Spleen (tissue), 7 donors: ENCODE data around the gene VGLL4.

Experiments
- CTCF ChIP-seq, 11 experiments: fragments of 200-600 bp in 7 of 11; fragments of 450-650 bp in 4 of 11; sonication (generic) in 4 of 11; IDR thresholded peaks in 8 of 11; conservative IDR thresholded peaks in 3 of 11; 1 replicate in 7 of 11; 2 replicates in 4 of 11; pipeline versions ENCODE4 v1.4.0 to v1.8.0; 2016 to 2021; ENCODE audit warnings: antibody characterized with exemption in 11 of 11, inconsistent platforms in 4 of 11, mild to moderate bottlenecking in 1 of 11
- POLR2A ChIP-seq, 3 donors: fragments of 450-650 bp; IDR thresholded peaks; one replicate each; pipeline ENCODE4 v1.5.1; 2017; ENCODE audit warnings: antibody characterized with exemption in 3 of 3, mild to moderate bottlenecking in 1 of 3
- POLR2AphosphoS5 ChIP-seq, 3 donors: sonication (generic); formaldehyde crosslinking; IDR thresholded peaks; one replicate each; pipeline ENCODE4 v1.5.1; 2017; ENCODE audit warnings: antibody characterized with exemption in 3 of 3
- donor health status: DM: no; HTN: no; CAD: no; lungs with moderate emphysema.
- donor health status: DM: no; HTN: no; CAD: no.
- donor health status: DM: no; HTN: no; CAD: no.

- no peak for TF ChIP-seq CTCF (IDR thresholded peaks at IDR 0.05 in 8 of 11, conservative IDR thresholded peaks at IDR 0.05 in 3 of 11)
- no peak for TF ChIP-seq POLR2A (IDR thresholded peaks at IDR 0.05)
- no peak for TF ChIP-seq POLR2AphosphoS5 (IDR thresholded peaks at IDR 0.05)
Observed at GRCh38 chr3:11575677-11576076, 68.0 kb downstream of the VGLL4 start.
